Loucy (cell line): ENCODE results near the gene SPECC1.

Experiments
- CTCF ChIP-seq: fragments of 200-600 bp; sonication (generic); conservative IDR thresholded peaks from 2 replicates; pipeline ENCODE4 v1.5.1; 2014; ENCODE audit warnings: mild to moderate bottlenecking, antibody characterized with exemption, low read length
- EZH2phosphoT487 ChIP-seq: fragments of 200-600 bp; IDR thresholded peaks from 2 replicates; pipeline ENCODE4 v1.6.1; 2018; ENCODE audit warnings: antibody characterized with exemption, mild to moderate bottlenecking, moderate library complexity, borderline replicate concordance

GRCh38 chr17:20291853-20292252 lies 282.7 kb downstream of the SPECC1 start:
- no peak for TF ChIP-seq CTCF
- no peak for TF ChIP-seq EZH2phosphoT487
